Inferior parietal cortex (tissue), 1 donor: Measurements from ENCODE around the gene CACNA1H.
"Not testable (repeated sequence)": the region's sequence is repeated elsewhere in the genome, so short reads cannot be mapped to it uniquely, and the experiment has no call there.

ENCODE experiments used
- DNase-seq: peaks from one replicate; pipeline ENCODE4 v3.0.0-alpha.2; 2016; ENCODE audit errors: extremely low spot score

CACNA1H gene

DNA sequence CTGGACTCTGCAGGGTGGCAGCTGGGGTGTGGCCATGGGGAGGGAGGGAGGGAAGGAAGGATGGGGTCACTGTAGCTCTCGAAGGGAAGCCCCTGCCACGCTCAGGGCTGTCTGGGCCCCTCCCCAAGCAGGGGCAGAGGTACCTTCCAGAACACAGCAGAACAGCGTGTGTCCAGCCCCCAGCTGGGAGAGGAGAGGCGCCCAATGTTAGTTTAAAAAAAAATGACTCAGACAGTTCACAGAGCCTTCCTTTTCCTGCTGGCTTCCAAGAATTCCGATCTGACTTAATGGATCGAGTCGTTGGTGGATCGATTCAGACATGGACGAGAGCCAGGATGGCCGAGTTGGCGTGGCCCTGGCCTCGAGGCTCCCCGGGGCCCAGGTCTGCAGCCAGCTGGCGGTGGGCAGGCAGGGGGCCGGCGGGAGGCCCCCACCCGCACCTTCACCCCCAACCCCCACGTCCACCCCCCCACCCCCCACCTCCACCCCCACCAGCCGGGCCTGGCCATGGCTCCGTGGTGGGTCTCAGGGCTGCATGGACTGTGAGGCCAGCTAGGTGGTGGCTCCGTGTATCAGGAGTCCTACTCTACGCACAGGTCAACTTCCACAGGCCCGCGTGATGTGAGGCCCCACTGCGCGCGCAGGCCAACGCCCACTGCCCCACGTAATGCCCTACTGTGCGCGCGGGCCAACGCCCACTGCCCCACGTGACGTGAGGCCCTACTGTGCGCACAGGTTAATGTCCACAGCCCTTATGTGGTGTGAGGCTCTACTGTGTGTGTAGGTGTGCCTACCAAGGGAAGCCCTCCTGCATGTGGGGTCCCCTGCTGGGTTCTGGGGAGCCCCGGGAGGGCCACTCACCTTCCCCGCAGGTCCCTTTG lies 21.8 kb downstream of the CACNA1H start:
- no peak for DNase-seq

DNA sequence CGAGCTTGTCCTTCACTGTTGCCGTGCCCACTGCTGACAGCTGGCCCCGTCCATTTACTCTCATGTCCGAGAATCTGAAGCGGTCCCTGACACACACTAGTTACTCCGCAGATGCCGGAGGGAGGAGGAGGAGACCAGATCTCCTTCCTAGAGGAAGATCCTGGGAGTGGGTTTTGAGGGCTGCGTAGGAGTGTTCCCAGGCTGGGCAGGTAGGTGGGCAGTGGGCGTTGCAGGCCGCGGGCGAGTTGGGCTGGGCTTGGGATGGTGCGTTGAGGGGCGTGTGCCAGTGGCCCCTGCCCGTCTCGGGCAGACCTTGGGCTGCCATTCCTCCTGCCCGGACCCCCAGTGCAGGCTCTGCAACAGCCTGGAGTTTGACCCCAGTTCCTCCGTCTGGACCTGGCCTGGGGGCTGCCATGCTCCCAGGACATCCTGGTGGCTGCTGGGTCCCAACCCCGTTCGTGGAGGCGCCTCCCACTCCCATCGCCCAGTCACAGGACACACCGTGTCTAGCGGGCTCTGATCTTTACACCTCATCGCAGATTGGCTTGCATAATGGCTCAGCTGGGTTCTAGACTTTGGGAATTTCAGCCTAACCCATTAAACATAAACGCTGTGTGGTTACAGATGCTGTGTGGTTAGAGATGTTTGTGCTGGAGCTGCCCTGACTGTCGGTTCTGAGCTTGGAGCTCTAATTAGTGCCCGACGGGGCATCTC lies 22.8 kb downstream of the CACNA1H start:
- DNase-seq, result no peak

DNA sequence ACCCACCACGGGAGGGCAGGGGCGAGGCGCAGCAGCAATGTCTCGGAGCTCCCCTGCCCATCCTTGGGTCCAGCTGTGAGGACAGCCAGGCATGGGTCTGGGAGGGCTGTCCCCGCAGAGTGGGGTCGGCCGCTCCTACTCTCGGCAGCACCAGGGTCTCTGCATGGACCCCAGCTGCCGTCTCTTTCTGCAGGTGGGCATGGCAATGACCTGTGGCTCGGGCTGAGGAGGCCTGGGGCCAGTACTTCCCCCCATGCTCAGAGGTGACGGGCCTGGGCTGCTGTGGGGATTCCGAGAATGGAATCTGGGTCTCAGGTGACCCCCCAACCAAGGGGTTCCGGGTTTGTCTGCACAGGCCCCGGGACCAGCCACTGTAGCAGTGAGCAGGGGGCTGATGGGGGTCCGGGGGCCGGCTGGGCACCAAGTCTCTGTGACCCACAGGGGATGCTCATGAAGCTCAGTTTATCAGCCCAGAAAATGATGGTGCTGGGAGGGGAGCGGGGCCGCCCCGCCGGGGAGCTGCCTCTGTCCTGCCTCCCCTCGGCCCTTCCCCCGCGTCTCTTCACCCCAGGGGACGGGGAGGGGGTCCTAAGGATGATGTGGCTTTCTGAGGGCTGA lies 23.5 kb downstream of the CACNA1H start:
- DNase-seq, result no peak

DNA sequence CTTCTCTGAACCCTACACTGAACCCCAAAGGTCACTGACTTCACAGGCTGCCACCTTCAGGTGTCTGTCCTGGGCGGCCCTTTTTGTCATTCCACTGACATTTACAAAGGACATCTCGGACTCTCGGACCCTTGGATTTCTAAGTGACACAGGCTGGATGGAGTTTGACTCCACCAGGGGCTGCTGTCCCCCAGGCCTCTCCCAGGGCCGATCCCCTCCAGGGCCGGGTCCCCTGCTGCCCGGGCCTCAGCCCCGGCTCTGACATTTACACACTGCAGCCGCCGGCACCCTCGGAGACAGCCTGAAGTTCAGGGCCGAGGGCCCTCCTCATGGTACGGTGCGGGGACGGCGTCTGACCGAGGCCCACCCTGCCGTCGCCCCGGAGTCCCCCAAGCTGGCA lies 24.1 kb downstream of the CACNA1H start:
- DNase-seq, result no peak

DNA sequence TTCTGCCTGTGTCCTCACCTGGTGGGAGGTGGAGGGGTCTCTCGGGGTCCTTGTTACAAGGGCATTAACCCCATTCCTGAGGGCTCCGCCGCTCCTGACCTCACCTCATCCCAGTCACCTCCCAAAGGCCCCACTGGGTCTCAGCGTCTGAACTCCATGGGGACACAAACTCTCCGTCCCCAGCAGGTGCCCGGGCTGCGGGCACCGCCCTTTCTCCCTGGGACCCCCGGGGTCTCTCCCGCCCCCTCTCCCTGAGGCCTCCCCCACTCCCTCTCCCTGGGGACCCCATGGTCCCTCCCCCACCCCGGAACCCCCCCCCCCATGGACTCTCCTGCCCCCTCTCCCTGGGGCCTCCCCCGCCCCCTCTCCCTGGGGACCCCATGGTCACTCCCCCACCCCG lies 24.8 kb downstream of the CACNA1H start:
- no peak for DNase-seq

DNA sequence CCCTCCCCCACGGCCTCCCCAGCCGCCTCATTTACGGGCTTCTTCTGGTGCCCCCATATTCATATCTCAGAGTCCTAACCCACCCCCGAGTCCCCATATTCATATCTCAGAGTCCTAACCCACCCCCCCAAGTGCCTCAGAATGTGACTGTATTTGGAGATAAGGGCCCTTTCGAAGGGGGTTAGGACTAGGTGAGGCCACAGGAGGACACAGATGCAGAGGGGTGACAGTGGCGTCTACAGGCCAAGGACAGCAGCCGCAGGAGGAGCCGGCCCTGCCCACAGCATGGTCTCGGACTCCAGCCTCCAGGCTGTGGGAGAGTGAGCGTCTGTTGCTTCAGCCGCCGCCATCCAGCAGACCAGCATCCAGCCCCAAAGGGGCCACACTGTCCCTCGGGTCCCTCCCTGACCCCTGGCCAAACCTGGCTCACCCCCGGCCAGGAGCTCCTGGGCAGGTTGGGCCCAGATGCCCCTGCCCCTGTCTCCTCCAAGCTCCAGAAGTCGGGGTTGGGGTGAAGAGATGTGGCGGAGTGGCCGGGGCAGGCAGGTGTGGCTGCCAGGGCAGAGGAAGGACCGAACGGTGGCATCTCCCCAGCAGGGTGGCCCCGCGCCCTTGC lies 25.5 kb downstream of the CACNA1H start:
- DNase-seq, result no peak

DNA sequence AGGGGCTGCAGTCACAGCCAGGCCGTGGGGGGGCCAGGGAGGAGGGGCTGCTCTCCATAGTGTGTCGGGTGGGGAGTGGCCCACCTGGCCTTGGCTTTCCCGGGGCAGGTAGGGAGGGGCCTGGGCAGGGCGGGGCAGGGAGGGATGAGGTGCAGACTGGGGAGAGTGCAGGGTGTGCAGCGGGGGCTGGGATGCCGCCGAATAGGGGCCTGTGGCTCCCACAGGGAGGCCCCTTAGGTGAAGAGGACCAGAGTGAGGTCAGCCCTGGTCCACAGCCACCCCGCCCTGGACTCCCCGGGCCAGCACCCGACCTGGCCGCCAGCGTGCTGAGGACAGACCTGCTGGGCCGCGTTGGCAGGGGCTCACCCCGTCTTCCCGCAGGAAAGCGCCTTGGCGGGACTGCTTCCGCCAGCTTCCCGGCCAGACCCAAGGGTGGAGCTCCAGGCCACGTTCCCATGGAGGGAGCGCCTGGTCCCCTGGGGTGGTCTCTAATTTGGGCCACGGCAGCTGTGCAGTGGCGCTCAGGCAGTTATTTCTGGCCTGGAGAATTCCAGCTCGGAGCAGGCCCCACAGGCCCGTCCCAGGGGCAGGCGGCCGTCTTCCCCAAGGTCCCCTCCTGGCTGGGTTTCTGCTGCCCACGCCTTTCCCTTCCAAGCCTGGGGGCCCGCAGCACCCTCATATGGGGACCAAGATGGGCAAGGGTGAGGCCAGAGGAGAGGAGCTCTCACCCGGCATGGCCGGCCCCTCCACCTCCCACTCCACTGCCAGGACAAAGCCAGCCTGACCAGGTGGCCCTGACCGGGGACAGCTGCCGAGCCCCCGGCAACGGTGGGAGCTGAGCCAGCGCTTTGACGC lies 27.9 kb downstream of the CACNA1H start:
- DNase-seq, result no peak

DNA sequence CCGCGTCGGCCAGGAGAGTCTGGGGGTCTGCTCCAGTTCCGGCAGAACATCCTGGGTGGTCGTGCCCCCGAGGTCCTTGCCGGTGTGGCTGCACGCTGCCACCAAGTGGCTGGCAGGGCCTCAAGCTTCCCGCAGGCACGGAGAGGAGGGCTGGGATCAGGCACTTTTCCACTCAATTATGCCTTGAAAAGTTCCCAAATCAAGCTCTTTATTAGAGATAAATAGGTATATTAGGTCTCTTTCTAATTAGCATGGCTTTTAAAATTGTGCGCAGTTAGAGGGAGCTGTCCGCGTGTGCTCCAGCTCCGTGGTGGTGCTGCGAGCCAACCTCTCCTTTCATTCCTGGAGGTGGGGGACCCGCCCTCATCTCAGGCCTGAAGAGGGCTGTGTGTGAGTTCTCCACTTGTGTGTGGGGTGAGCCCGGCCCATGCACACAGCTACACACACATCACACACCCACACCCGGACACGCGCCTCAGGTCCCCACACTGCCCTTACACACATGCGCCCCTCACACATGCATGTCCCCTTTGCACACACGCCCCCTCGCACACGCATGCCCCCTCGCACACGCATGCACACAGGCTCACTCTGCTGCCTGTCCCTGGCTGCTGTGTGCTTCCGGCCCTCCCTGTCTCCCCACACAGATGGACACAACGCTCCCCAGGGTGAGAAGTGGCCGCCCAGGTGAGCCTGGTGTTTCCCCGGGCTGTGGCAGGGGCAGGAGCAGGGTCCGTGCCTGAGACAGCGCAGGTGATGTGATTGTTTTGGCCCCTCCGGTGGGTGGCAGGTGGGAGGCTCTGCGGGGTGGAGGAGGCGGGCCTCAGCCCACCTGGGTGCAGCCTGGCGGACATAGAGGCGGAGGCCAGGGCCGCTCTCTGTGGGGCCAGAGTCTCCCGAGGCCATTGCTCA lies 28.8 kb downstream of the CACNA1H start:
- DNase-seq, result no peak

DNA sequence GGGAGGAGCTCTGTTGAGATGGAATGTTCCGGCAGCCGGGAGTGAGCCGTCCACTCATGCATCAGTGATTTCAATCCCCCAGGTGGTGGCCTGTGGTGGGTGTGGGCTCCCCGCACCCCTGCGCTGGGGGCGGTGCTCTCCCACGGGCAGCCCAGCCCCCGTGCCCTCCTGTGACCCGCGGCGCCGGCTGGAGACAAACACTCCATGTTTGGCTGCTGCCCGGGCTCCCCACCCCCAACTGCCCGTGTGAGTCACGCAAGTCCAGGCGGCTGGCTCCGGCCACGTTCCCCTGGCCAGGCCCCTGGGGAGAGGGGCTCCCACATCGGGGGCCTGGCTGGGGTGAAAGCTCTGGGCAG lies 29.4 kb downstream of the CACNA1H start:
- no peak for DNase-seq

DNA sequence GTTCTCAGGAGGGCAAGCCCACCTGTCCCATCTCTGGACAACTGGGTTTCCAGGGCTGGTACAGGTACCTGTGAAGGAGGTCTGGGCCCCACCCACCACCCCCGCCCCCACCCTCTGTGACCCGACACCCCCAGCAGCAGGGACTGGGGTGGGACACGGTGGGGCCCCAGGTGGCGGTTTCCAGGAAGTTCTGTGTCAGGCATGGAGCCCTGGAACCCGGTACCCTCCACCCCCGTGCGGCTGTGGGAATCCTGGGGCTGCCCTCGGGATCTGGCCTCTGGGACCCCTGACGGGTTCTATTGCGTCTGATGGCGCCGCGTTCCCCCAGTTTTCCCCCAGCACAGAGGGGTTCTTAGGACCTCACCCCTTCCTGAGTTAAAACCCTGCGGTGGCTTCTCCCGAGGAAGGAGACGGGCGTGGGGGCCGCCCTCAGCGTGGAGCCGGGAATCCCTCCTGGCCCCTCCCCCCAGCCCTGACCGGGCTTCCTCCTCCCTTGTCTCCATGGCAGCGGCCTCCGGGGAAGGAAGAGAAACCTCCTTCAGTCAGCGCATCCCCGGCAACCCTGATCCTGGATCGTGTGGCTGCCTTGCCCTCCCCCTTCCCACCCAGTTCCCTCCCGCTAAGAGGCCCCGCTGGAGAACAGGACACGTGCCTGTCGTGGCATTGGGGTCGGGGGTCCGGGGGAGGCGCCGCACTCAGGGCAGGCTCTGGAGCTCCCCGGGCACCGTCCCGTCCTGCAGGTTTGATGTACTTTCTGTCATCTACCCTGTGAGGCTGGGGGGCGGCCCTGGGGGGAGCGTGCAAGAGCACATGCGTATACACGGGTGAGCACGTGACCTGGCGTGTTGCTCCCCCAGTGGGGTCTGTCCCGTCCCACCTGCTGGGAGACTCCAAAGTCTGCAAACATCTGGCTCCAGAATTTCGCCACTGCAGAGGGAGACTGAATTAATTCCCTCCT lies 30.3 kb downstream of the CACNA1H start:
- DNase-seq, result no peak

DNA sequence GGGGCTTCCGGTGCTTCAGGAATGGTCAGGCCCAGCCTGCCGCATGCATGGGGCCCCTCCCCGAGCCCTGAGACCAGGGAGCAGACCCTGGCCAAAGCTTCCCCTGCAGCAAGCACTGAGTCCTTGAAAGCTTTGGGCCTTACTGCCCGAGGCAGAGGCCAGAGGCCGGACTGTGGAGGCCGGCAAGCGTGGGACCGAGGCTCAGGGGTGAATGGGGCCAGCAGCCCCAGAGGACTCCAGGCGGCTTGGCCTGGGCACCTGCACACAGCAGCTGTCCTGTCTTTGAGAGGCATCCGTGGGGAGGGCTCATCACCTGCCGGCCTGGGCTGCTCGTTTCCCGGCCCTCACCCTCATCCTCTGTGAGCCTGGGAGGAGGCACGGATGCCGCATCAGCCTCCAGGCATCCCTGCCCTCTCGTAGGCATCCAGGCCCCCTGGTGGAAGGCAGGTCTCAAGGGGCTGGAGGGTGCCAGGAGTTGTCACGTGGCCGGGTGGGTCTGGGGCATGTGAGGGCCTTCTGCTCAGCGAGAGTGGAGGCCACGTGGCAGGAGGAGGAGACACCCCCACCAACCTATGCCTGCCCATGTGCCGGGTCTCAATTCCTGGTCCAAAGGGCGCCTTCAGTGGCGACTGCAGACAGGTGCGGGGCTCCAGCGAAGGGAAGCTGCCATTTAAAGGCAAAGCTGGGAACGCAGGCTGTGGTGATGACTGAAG lies 31.4 kb downstream of the CACNA1H start:
- DNase-seq, result no peak

DNA sequence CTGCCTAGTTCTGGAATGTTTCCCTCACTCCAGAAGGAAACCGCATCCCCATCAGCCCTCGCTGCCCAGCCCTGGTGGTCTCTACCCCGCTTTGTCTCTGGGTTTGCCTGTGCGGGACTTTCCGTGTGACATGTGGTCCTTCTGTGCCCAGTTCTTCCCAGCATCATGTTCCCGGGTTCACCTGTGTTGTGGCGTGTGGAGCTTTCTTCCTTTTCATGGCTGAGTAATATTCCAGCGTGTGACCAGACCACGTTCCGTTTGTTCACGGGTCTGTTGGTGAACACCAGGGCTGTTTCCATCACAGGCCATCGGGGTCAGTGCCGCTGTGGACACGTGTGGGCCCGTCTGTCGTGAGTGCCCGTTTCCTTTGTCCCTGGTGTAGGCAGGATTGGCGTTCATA lies 32.1 kb downstream of the CACNA1H start:
- no peak for DNase-seq

DNA sequence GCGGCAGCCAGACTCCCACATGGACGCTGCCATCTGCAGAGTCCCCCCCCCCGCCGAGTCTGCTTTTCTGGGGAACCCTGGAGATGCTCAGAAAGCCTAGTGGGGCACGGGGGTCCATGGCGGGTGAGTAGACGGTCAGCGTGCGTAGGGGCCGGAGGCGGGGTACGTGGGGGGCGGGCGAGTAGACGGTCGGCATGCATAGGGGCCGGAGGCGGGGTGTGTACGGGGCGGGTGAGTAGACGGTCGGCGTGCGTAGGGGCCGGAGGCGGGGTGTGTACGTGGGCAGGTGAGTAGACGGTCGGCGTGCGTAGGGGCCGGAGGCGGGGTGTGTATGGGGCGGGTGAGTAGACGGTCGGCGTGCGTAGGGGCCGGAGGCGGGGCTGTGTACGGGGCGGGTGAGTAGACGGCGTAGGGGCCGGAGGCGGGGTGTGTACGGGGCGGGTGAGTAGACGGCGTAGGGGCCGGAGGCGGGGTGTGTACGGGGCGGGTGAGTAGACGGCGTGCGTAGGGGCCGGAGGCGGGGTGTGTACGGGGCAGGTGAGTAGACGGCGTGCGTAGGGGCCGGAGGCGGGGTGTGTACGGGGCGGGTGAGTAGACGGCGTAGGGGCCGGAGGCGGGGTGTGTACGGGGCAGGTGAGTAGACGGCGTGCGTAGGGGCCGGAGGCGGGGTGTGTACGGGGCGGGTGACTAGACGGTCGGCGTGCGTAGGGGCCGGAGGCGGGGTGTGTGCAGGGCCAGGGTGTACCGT lies 32.7 kb downstream of the CACNA1H start:
- DNase-seq, result not testable (repeated sequence)

DNA sequence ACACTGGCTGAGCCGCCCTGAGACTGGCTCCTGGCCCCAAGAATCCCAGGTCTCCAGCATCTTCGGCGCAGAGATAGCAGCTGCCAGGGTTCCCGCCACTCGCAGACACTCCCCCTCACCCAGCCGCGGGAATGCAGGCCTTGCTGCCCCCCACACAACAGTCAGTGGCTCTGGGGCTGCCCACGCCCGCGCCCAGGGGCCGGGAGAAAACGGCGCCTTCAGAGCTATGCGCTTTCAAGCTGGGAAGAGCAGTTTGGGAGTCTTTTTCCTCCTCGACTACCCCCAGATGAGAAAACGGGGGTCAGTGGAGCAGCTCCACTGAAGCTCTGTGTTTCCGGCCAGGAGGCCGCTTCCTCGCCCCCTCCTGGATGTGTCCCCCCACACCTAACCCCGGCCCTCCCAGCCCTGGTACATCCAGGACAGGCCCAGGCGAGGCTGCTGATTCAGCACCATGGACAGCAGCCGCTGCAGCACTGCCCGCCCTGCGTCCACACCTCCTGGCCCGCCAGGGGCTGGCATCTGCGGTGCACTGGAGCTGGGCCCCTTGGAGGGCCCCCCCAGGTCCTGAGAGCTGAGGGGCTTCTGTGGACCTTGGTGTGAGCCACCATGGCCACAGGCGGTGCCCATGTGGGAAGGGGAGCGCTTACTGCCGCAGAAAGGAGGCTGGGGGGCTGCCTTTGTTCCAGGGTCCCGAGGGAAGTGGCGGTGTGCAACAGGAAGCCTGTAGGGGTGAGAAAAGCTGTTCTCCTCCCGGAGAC lies 35.7 kb downstream of the CACNA1H start:
- DNase-seq, result no peak

DNA sequence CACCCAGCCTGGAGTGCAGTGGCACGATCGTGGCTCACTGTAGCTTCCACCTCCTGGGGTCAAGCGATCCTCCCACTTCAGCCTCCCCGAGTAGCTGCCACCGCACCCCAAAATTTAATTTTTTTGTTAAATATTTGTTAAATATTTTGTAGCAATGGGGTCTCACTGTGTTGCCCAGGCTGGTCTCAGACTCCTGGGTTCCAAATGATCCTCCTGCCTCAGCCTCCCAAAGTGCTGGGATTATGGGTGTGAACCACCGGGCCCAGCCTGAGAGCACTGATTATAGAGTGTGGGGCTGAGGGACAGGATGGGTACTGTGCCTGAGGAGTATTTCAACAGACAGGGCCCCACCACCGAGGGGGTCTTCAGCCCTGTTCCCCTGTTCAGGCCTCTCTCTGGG lies 36.5 kb downstream of the CACNA1H start:
- no peak for DNase-seq

DNA sequence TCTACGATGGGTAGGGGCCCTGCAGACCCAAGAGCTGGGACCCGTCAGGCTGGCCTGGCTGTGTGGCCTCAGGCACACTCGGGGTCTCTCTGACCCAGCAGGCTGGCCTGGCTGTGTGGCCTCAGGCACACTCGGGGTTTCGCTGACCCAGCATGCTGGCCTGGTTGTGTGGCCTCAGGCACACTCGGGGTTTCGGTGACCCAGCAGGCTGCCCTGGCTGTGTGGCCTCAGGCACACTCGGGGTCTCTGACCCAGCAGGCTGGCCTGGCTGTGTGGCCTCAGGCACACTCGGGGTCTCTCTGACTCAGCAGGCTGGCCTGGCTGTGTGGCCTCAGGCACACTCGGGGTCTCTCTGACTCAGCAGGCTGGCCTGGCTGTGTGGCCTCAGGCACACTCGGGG lies 37.9 kb downstream of the CACNA1H start:
- not testable (repeated sequence) for DNase-seq
